Astrocyte (in vitro differentiated cells and primary cell): ENCODE measurements around the gene UBE2G1. TPM values are rescaled to one million over a fixed set of nuclear protein-coding genes. Genes with fewer than 3 reads are reported as not detected.

Source experiments
- DNase-seq: peaks from one replicate; pipeline ENCODE4 v3.0.0-alpha.2; 2010; ENCODE audit warnings: low read depth
- FAIRE-seq: peaks from 2 replicates; lab custom pipeline; 2011; peaks lifted over from hg19 to GRCh38; lab: Jason Lieb, UNC
- H2AFZ ChIP-seq: 2 replicates; pipeline ENCODE4 v1.6.0; 2012; ENCODE audit warnings: low read depth, low read length, inconsistent platforms
- H3K27ac ChIP-seq: 2 replicates; pipeline ENCODE4 v1.5.1; 2011; ENCODE audit warnings: low read depth, low read length, inconsistent platforms
- H3K27me3 ChIP-seq: 2 replicates; pipeline ENCODE4 v1.6.0; 2011; ENCODE audit warnings: low read length, inconsistent platforms; ENCODE audit not compliant: insufficient read depth
- H3K36me3 ChIP-seq: 2 replicates; pipeline ENCODE4 v1.5.1; 2011; ENCODE audit warnings: low read length, inconsistent platforms; ENCODE audit not compliant: insufficient read depth
- H3K4me1 ChIP-seq: 2 replicates; pipeline ENCODE4 v1.5.1; 2011; ENCODE audit warnings: low read length, inconsistent platforms; ENCODE audit not compliant: insufficient read depth
- H3K4me2 ChIP-seq: 2 replicates; pipeline ENCODE4 v1.6.0; 2012; ENCODE audit warnings: low read length, inconsistent platforms
- H3K4me3 ChIP-seq: 2 replicates; pipeline ENCODE4 v1.5.1; 2011; ENCODE audit warnings: low read depth, mild to moderate bottlenecking, low read length, inconsistent platforms; ENCODE audit not compliant: insufficient read depth
- H3K79me2 ChIP-seq: 2 replicates; pipeline ENCODE4 v1.6.0; 2012; ENCODE audit warnings: mild to moderate bottlenecking, low read length, inconsistent platforms; ENCODE audit not compliant: insufficient read depth
- H3K9ac ChIP-seq: 2 replicates; pipeline ENCODE4 v1.6.0; 2012; ENCODE audit warnings: mild to moderate bottlenecking, low read length, inconsistent platforms
- H3K9me3 ChIP-seq: 2 replicates; pipeline ENCODE4 v1.5.1; 2012; ENCODE audit warnings: low read depth, mild to moderate bottlenecking, low read length, inconsistent platforms; ENCODE audit not compliant: insufficient read depth
- H4K20me1 ChIP-seq: 2 replicates; pipeline ENCODE4 v1.6.0; 2012; ENCODE audit warnings: low read length, inconsistent platforms; ENCODE audit not compliant: insufficient read depth
- H3K27ac Mint-ChIP-seq: one replicate; pipeline ENCODE4 v1.8.0; 2021; ENCODE audit warnings: mild to moderate bottlenecking, mixed read lengths; ENCODE audit not compliant: unreplicated experiment
- H3K27me3 Mint-ChIP-seq: one replicate; pipeline ENCODE4 v1.8.0; 2021; ENCODE audit warnings: low read depth, mixed read lengths; ENCODE audit not compliant: unreplicated experiment
- H3K36me3 Mint-ChIP-seq: one replicate; pipeline ENCODE4 v1.8.0; 2021; ENCODE audit warnings: low read depth, mixed read lengths; ENCODE audit not compliant: unreplicated experiment
- H3K4me1 Mint-ChIP-seq: one replicate; pipeline ENCODE4 v1.8.0; 2021; ENCODE audit warnings: low read depth, mixed read lengths; ENCODE audit not compliant: unreplicated experiment
- H3K4me3 Mint-ChIP-seq: one replicate; pipeline ENCODE4 v1.8.0; 2021; ENCODE audit warnings: mild to moderate bottlenecking, moderate library complexity, mixed read lengths; ENCODE audit not compliant: unreplicated experiment
- H3K9me3 Mint-ChIP-seq: one replicate; pipeline ENCODE4 v1.8.0; 2021; ENCODE audit warnings: mild to moderate bottlenecking, mixed read lengths; ENCODE audit not compliant: unreplicated experiment
- CTCF ChIP-seq: IDR thresholded peaks from 2 replicates; pipeline ENCODE4 v1.5.1; 2011; ENCODE audit warnings: low read depth, mild to moderate bottlenecking, inconsistent platforms, low read length, moderate library complexity; ENCODE audit not compliant: insufficient read depth
- EZH2 ChIP-seq: IDR thresholded peaks from 2 replicates; pipeline ENCODE4 v1.6.1; 2012; ENCODE audit warnings: mild to moderate bottlenecking, low read length, inconsistent platforms; ENCODE audit not compliant: insufficient read depth
- total RNA-seq: library from RNA; stranded (reverse); gene quantifications from 2 replicates; pipeline ENCODE4 v1.2.1, GENCODE V29; 2021

Gene UBE2G1
- total RNA-seq, 1 donor from 2014 or later = 123 TPM

- peaks cover 2% of the 10 kb centered on the region for H3K9me3 Mint-ChIP-seq
- Histone ChIP-seq H3K27me3 (no peaks in the 10 kb centered on the region), H3K36me3 (no peaks in the 10 kb centered on the region), H3K4me1 (peaks cover 15% of the 10 kb centered on the region), H3K4me2 (no peak overlapping the region), H4K20me1 (peaks cover 74% of the 10 kb centered on the region), H3K79me2 (peaks cover 99% of the 10 kb centered on the region), H3K27ac (no peak overlapping the region), H3K9me3 (no peaks in the 10 kb centered on the region), H2AFZ (no peak overlapping the region), H3K4me3 (no peak overlapping the region), H3K9ac (no peak overlapping the region)
- no peak for FAIRE-seq
- peaks cover 13% of the 10 kb centered on the region for H3K36me3 Mint-ChIP-seq
- H3K4me3 Mint-ChIP-seq = no peak overlapping the region
- TF ChIP-seq CTCF = no peak
- TF ChIP-seq EZH2 = no peak
- H3K4me1 Mint-ChIP-seq = peaks cover 14% of the 10 kb centered on the region
- H3K27ac Mint-ChIP-seq = no peak overlapping the region
- no peak for DNase-seq
- H3K27me3 Mint-ChIP-seq = no peaks in the 10 kb centered on the region
Measured at GRCh38 chr17:4324463-4324862, 42.0 kb downstream of the UBE2G1 start.

GRCh38 chr17:4319221-4319620 lies 47.3 kb downstream of the UBE2G1 start:
- no peak for FAIRE-seq
- no peak overlapping the region for H3K27ac Mint-ChIP-seq
- H4K20me1 ChIP-seq = peaks cover 87% of the 10 kb centered on the region

More at GRCh38 chr17:4319221-4319620, 47.3 kb downstream of the UBE2G1 start:
- Histone ChIP-seq H3K27ac (no peak overlapping the region), H3K79me2 (peaks cover 95% of the 10 kb centered on the region), H3K4me1 (no peaks in the 10 kb centered on the region), H3K4me2 (no peak overlapping the region), H3K36me3 (no peaks in the 10 kb centered on the region), H3K27me3 (no peaks in the 10 kb centered on the region), H3K9me3 (no peaks in the 10 kb centered on the region), H3K9ac (no peak overlapping the region), H3K4me3 (no peak overlapping the region), H2AFZ (no peak overlapping the region)
- no peak for TF ChIP-seq CTCF
- TF ChIP-seq EZH2 = no peak
- Mint-ChIP-seq H3K9me3 (no peaks in the 10 kb centered on the region), H3K27me3 (no peaks in the 10 kb centered on the region), H3K36me3 (peaks cover 5% of the 10 kb centered on the region), H3K4me3 (no peak overlapping the region), H3K4me1 (peaks cover 20% of the 10 kb centered on the region)
- no peak for DNase-seq
